Measurements from ENCODE around the gene HS3ST3A1.

DNA sequence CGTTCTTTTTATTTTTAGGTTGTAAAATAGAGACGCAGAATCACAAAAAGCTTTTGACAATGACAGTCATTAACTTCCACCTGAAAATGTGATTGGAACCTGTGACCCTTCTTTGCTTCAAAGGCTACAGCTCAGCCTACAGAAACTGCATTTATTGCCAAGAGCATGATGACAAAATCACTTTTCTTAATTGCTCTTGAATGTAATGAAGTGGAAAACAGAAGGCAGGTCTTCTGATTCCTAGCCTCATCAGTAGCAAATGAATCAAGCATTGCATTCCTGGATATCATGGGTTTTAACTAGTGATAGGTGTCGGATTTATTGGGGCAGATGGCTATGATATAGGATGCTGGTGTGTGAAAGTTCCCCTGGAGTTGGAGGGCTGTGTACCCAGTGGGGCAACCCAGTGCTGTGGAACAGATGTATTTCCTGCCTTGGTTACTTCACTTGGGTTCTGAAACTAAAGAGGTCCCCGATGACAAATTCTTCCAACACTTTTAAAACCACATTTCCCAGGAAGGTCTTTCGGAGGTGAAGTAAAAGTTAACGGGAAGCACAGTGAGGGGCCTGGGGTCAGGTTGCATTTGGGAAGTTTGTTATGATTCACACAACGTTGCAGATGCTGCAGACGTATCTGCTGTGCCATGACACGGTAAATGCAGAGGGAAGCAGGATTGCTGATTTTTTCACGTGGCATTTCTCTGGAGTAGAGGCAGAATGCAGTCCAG lies 127.5 kb downstream of the HS3ST3A1 start:
- TF ChIP-seq POLR2AphosphoS5 (IDR thresholded peaks at IDR 0.05) = no peak
- TF ChIP-seq, protein P1, sequence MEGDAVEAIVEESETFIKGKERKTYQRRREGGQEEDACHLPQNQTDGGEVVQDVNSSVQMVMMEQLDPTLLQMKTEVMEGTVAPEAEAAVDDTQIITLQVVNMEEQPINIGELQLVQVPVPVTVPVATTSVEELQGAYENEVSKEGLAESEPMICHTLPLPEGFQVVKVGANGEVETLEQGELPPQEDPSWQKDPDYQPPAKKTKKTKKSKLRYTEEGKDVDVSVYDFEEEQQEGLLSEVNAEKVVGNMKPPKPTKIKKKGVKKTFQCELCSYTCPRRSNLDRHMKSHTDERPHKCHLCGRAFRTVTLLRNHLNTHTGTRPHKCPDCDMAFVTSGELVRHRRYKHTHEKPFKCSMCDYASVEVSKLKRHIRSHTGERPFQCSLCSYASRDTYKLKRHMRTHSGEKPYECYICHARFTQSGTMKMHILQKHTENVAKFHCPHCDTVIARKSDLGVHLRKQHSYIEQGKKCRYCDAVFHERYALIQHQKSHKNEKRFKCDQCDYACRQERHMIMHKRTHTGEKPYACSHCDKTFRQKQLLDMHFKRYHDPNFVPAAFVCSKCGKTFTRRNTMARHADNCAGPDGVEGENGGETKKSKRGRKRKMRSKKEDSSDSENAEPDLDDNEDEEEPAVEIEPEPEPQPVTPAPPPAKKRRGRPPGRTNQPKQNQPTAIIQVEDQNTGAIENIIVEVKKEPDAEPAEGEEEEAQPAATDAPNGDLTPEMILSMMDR (IDR thresholded peaks at IDR 0.05) = no peak
- TF ChIP-seq POLR2A (IDR thresholded peaks at IDR 0.05) = no peak
- no peak for TF ChIP-seq EP300 (IDR thresholded peaks at IDR 0.05)

Data from sigmoid colon (tissue), 4 donors.